ENCODE data around the gene HAPLN3.

HAPLN3 gene

GRCh38 chr15:88860212-88860611 is 35.1 kb downstream of the HAPLN3 start:
- ChIA-PET POLR2A (no interaction called here), CTCF (interaction anchor here (0.9 to 3.7 kb wide), 3 partner anchors 18 to 318 kb away, joined by 3 to 30 read pairs (median 3); no protein-coding TSS in a partner anchor)
- TF ChIP-seq ZNF302 (tag by site-specific recombination; IDR thresholded peaks at IDR 0.05; ENCODE audit: low read depth) (no peak), ZNF514 (tag by site-specific recombination; IDR thresholded peaks at IDR 0.05) (no peak), YY1 (tag by site-specific recombination; IDR thresholded peaks at IDR 0.05) (no peak), ZNF416 (tag by site-specific recombination; IDR thresholded peaks at IDR 0.05) (no peak), ZBTB20 (tag by site-specific recombination; IDR thresholded peaks at IDR 0.05) (no peak), CTCF (tag by site-specific recombination; IDR thresholded peaks at IDR 0.05) (no peak), WT1 (tag by site-specific recombination; IDR thresholded peaks at IDR 0.05) (no peak), ZSCAN5A (tag by site-specific recombination; IDR thresholded peaks at IDR 0.05) (no peak)
- Histone ChIP-seq H3K4me3 (ENCODE audit: low read depth, low read length) (no peak overlapping the region), H3K36me3 (ENCODE audit: control insufficient read depth in 2 of 2, insufficient read depth in 1 of 2, low read length in 2 of 2) (no peaks in the 10 kb centered on the region), H3K27ac (ENCODE audit: extremely low read depth, low read depth, low read length) (no peak overlapping the region), H3K9me3 (ENCODE audit: control insufficient read depth, insufficient read depth, low read depth, low read length) (no peaks in the 10 kb centered on the region), H3K4me1 (ENCODE audit: control insufficient read depth, insufficient read depth, low read length) (no peaks in the 10 kb centered on the region)

- H3K36me3 ChIP-seq (ENCODE audit: control insufficient read depth in 2 of 2, insufficient read depth in 1 of 2, low read length in 2 of 2): no peaks in the 10 kb centered on the region
- CTCF ChIA-PET: interaction anchor here (0.9 to 1.7 kb wide), 2 partner anchors 203 to 318 kb away, joined by 3 read pairs; no protein-coding TSS in a partner anchor
- no peaks in the 10 kb centered on the region for H3K9me3 ChIP-seq (ENCODE audit: control insufficient read depth, insufficient read depth, low read depth, low read length)
- TF ChIP-seq ZBTB6 (tag by site-specific recombination; IDR thresholded peaks at IDR 0.05) (no peak), ZBTB1 (tag by site-specific recombination; IDR thresholded peaks at IDR 0.05) (no peak), ZNF777 (tag by site-specific recombination; IDR thresholded peaks at IDR 0.05; ENCODE audit: borderline replicate concordance) (no peak), HOXC10 (CRISPR knock-in tag; IDR thresholded peaks at IDR 0.05) (no peak), RBAK (tag by site-specific recombination; IDR thresholded peaks at IDR 0.05) (no peak), ZFHX2 (tag by site-specific recombination; conservative IDR thresholded peaks at IDR 0.05) (no peak), ZBTB17 (tag by site-specific recombination; IDR thresholded peaks at IDR 0.05) (no peak), ZNF169 (tag by site-specific recombination; IDR thresholded peaks at IDR 0.05) (no peak), ZNF580 (tag by site-specific recombination; IDR thresholded peaks at IDR 0.05) (no peak), ZBTB7A (tag by site-specific recombination; IDR thresholded peaks at IDR 0.05; ENCODE audit: low read depth) (no peak), ZNF76 (tag by site-specific recombination; IDR thresholded peaks at IDR 0.05; ENCODE audit: borderline replicate concordance, low read depth) (no peak), HOXD13 (CRISPR knock-in tag; IDR thresholded peaks at IDR 0.05; ENCODE audit: borderline replicate concordance) (no peak)
- no peak overlapping the region for H3K27ac ChIP-seq (ENCODE audit: extremely low read depth, low read depth, low read length)
- POLR2A ChIA-PET: no interaction called here
- H3K4me1 ChIP-seq (ENCODE audit: control insufficient read depth, insufficient read depth, low read length): no peaks in the 10 kb centered on the region
- H3K4me3 ChIP-seq (ENCODE audit: low read depth, low read length): no peak overlapping the region
Observed at GRCh38 chr15:88859550-88859949, 35.8 kb downstream of the HAPLN3 start.
